HepG2 (cell line): ENCODE measurements around the gene ZMYND19. TPM values are rescaled to one million over a fixed set of nuclear protein-coding genes. Genes with fewer than 3 reads are reported as not detected.

Experiments
- FOXA3 ChIP-seq: IDR thresholded peaks from 2 replicates; pipeline ENCODE4 v1.6.1; 2016; ENCODE audit warnings: missing genetic modification reagents, missing compliant biosample characterization
- FOXP1 ChIP-seq, 2 experiments: fragments of 450-650 bp in 1 of 2; IDR thresholded peaks; 2 replicates each; pipeline ENCODE4 v1.6.1; 2017 to 2018; ENCODE audit warnings: antibody characterized with exemption in 1 of 2
- HNRNPK ChIP-seq: fragments of 200-400 bp; formaldehyde crosslinking; IDR thresholded peaks from 2 replicates; pipeline ENCODE4 v1.6.1; 2018; ENCODE audit warnings: low read length, low read depth, moderate library complexity, mild to moderate bottlenecking; ENCODE audit not compliant: poor library complexity, severe bottlenecking
- NFE2L1 ChIP-seq: sonication (generic); formaldehyde crosslinking; IDR thresholded peaks from 2 replicates; pipeline ENCODE4 v1.4.0; 2020; ENCODE audit warnings: missing genetic modification reagents, mild to moderate bottlenecking, borderline replicate concordance
- RARA ChIP-seq: IDR thresholded peaks from 2 replicates; pipeline ENCODE4 v1.6.1; 2016; ENCODE audit warnings: missing genetic modification reagents, missing compliant biosample characterization
- SOX6 ChIP-seq, 2 experiments: fragments of 450-650 bp in 1 of 2; sonication (generic) in 1 of 2; formaldehyde crosslinking in 1 of 2; IDR thresholded peaks; 2 replicates each; pipeline versions ENCODE4 v1.4.0 to v1.6.1; 2017 to 2020; ENCODE audit warnings: antibody characterized with exemption in 1 of 2, mild to moderate bottlenecking in 1 of 2, missing genetic modification reagents in 1 of 2
- SRSF4 ChIP-seq: fragments of 200-400 bp; formaldehyde crosslinking; IDR thresholded peaks from one replicate; pipeline ENCODE4 v1.6.1; 2018; ENCODE audit warnings: mild to moderate bottlenecking, low read depth, low read length, moderate library complexity; ENCODE audit not compliant: poor library complexity, severe bottlenecking
- ZFP62 ChIP-seq: sonication (generic); formaldehyde crosslinking; IDR thresholded peaks from 2 replicates; pipeline ENCODE4 v1.4.0; 2020; ENCODE audit warnings: missing genetic modification reagents
- ZNF326 ChIP-seq: sonication (generic); formaldehyde crosslinking; IDR thresholded peaks from 2 replicates; pipeline ENCODE4 v1.4.0; 2020; ENCODE audit warnings: missing genetic modification reagents, borderline replicate concordance
- ZNF619 ChIP-seq: sonication (generic); formaldehyde crosslinking; IDR thresholded peaks from 2 replicates; pipeline ENCODE4 v1.4.0; 2020; ENCODE audit warnings: mild to moderate bottlenecking, missing genetic modification reagents
- ZNF792 ChIP-seq: IDR thresholded peaks from 2 replicates; pipeline ENCODE4 v1.6.1; 2016
- polyA plus RNA-seq, 8 experiments: library from polyadenylated mRNA; depleted of rRNA in 3 of 8; stranded (reverse) in 7 of 8; unstranded in 1 of 8; fragments of >200 nt; fragmentation: Illumina TruSeq in 4 of 8; extraction: Trizol in 4 of 8; gene quantifications; 2 replicates each; pipeline versions ENCODE4 v1.2.1 to v1.2.3, GENCODE V29; 2011 to 2016; ENCODE audit warnings: low read depth in 4 of 8, missing spikeins in 1 of 8, mixed read lengths in 1 of 8; ENCODE audit not compliant: insufficient read depth in 1 of 8
- total RNA-seq, 5 experiments: library from RNA; depleted of rRNA; stranded (reverse); fragments of >200 nt; fragmentation: Illumina TruSeq; extraction: Trizol; gene quantifications; 2 replicates each; pipeline ENCODE4 v1.2.3, GENCODE V29; 2016; ENCODE audit warnings: low read depth in 1 of 5
- TF ChIP-seq, protein P1 (sequence below): sonication (generic); formaldehyde crosslinking; IDR thresholded peaks from 2 replicates; pipeline ENCODE4 v1.4.0; 2020; ENCODE audit warnings: low read depth, missing genetic modification reagents
- TF ChIP-seq, protein P2 (sequence below): IDR thresholded peaks from 2 replicates; pipeline ENCODE4 v1.6.1; 2016
- TF ChIP-seq, protein P3 (sequence below): sonication (generic); formaldehyde crosslinking; IDR thresholded peaks from 2 replicates; pipeline ENCODE4 v1.5.0; 2020; ENCODE audit warnings: mild to moderate bottlenecking, missing genetic modification reagents, moderate library complexity
- TF ChIP-seq, protein P4 (sequence below): sonication (generic); formaldehyde crosslinking; IDR thresholded peaks from 2 replicates; pipeline ENCODE4 v1.4.0; 2020; ENCODE audit warnings: mild to moderate bottlenecking, missing genetic modification reagents
- TF ChIP-seq, protein P5 (sequence below), 2 experiments: sonication (generic) in 1 of 2; formaldehyde crosslinking in 1 of 2; IDR thresholded peaks; 2 replicates each; pipeline versions ENCODE4 v1.4.0 to v1.6.1; 2018 to 2020; ENCODE audit warnings: missing genetic modification reagents in 2 of 2, borderline replicate concordance in 1 of 2, low read depth in 1 of 2, mild to moderate bottlenecking in 1 of 2, missing biosample characterization in 1 of 2

ZMYND19 gene
- total and polyA plus RNA-seq, 2 of the 13 experiments (the other 11 are each of a cell fraction or from before 2014, with no cell fraction given): 21.3 to 38.7 TPM

DNA sequence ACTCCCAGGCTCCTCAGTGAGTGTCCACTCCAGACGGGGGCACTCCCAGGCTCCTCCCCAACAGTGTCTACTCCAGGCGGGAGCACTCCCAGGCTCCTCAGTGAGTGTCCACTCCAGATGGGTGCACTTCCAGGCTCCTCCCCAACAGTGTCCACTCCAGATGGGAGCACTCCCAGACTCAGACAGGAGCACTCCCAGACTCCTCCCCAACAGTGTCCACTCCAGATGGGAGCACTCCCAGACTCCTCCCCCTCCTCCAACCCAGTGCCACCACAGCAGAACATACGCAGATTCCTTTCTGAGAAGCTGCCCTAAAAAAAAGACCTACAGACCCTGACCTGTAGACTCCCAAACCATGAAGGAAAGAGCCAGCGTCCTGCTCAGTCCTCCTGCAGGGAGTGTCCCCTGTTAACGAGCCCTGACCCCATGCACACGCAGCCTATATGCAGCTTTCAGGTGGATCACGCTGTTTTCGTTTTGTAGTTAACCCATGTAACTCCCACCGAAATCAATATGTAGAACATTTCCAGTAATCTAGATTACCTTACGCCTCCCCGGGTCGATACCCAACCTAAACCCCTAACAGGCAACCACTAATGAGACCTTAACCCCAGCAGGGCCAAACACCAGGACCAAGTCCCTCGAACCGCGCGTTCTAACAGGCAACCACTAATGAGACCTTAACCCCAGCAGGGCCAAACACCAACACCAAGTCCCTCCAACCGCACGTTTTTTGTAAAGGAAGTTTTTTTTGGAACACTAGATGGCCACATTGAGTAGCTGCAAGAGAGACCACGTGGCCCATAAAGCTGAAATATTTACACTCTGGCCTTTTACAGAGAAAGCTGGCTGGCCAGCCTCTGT is 55.8 kb downstream of the ZMYND19 start (continued):
- TF ChIP-seq, protein P1, sequence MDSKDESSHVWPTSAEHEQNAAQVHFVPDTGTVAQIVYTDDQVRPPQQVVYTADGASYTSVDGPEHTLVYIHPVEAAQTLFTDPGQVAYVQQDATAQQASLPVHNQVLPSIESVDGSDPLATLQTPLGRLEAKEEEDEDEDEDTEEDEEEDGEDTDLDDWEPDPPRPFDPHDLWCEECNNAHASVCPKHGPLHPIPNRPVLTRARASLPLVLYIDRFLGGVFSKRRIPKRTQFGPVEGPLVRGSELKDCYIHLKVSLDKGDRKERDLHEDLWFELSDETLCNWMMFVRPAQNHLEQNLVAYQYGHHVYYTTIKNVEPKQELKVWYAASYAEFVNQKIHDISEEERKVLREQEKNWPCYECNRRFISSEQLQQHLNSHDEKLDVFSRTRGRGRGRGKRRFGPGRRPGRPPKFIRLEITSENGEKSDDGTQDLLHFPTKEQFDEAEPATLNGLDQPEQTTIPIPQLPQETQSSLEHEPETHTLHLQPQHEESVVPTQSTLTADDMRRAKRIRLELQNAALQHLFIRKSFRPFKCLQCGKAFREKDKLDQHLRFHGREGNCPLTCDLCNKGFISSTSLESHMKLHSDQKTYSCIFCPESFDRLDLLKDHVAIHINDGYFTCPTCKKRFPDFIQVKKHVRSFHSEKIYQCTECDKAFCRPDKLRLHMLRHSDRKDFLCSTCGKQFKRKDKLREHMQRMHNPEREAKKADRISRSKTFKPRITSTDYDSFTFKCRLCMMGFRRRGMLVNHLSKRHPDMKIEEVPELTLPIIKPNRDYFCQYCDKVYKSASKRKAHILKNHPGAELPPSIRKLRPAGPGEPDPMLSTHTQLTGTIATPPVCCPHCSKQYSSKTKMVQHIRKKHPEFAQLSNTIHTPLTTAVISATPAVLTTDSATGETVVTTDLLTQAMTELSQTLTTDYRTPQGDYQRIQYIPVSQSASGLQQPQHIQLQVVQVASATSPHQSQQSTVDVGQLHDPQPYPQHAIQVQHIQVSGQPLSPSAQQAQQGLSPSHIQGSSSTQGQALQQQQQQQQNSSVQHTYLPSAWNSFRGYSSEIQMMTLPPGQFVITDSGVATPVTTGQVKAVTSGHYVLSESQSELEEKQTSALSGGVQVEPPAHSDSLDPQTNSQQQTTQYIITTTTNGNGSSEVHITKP (CRISPR knock-in tag): no peak
- no peak for TF ChIP-seq SRSF4
- TF ChIP-seq, protein P2, sequence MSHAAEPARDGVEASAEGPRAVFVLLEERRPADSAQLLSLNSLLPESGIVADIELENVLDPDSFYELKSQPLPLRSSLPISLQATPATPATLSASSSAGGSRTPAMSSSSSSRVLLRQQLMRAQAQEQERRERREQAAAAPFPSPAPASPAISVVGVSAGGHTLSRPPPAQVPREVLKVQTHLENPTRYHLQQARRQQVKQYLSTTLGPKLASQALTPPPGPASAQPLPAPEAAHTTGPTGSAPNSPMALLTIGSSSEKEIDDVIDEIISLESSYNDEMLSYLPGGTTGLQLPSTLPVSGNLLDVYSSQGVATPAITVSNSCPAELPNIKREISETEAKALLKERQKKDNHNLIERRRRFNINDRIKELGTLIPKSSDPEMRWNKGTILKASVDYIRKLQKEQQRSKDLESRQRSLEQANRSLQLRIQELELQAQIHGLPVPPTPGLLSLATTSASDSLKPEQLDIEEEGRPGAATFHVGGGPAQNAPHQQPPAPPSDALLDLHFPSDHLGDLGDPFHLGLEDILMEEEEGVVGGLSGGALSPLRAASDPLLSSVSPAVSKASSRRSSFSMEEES (CRISPR knock-in tag): peak; percentile 69
- no peak for TF ChIP-seq ZNF326
- TF ChIP-seq FOXP1 (IDR thresholded peaks at IDR 0.05): no peak
- TF ChIP-seq FOXP1 (CRISPR knock-in tag; IDR thresholded peaks at IDR 0.05): no peak
- no peak for TF ChIP-seq RARA (CRISPR knock-in tag)
- TF ChIP-seq NFE2L1 (CRISPR knock-in tag): no peak
- TF ChIP-seq, protein P3, sequence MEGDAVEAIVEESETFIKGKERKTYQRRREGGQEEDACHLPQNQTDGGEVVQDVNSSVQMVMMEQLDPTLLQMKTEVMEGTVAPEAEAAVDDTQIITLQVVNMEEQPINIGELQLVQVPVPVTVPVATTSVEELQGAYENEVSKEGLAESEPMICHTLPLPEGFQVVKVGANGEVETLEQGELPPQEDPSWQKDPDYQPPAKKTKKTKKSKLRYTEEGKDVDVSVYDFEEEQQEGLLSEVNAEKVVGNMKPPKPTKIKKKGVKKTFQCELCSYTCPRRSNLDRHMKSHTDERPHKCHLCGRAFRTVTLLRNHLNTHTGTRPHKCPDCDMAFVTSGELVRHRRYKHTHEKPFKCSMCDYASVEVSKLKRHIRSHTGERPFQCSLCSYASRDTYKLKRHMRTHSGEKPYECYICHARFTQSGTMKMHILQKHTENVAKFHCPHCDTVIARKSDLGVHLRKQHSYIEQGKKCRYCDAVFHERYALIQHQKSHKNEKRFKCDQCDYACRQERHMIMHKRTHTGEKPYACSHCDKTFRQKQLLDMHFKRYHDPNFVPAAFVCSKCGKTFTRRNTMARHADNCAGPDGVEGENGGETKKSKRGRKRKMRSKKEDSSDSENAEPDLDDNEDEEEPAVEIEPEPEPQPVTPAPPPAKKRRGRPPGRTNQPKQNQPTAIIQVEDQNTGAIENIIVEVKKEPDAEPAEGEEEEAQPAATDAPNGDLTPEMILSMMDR (CRISPR knock-in tag): peak; percentile 83
- TF ChIP-seq HNRNPK: no peak
- no peak for TF ChIP-seq ZNF619
- TF ChIP-seq ZNF792 (CRISPR knock-in tag): 0 out of 2 replicates have a peak, but pooled peaks have one; percentile 24
- TF ChIP-seq, protein P4, sequence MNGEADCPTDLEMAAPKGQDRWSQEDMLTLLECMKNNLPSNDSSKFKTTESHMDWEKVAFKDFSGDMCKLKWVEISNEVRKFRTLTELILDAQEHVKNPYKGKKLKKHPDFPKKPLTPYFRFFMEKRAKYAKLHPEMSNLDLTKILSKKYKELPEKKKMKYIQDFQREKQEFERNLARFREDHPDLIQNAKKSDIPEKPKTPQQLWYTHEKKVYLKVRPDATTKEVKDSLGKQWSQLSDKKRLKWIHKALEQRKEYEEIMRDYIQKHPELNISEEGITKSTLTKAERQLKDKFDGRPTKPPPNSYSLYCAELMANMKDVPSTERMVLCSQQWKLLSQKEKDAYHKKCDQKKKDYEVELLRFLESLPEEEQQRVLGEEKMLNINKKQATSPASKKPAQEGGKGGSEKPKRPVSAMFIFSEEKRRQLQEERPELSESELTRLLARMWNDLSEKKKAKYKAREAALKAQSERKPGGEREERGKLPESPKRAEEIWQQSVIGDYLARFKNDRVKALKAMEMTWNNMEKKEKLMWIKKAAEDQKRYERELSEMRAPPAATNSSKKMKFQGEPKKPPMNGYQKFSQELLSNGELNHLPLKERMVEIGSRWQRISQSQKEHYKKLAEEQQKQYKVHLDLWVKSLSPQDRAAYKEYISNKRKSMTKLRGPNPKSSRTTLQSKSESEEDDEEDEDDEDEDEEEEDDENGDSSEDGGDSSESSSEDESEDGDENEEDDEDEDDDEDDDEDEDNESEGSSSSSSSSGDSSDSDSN: no peak
- no peak for TF ChIP-seq ZFP62 (CRISPR knock-in tag)
- no peak for TF ChIP-seq SOX6 (IDR thresholded peaks at IDR 0.05)
- TF ChIP-seq SOX6 (CRISPR knock-in tag; IDR thresholded peaks at IDR 0.05): peak; percentile 37; the same call in 1 of the 2 replicates
- TF ChIP-seq, protein P5, sequence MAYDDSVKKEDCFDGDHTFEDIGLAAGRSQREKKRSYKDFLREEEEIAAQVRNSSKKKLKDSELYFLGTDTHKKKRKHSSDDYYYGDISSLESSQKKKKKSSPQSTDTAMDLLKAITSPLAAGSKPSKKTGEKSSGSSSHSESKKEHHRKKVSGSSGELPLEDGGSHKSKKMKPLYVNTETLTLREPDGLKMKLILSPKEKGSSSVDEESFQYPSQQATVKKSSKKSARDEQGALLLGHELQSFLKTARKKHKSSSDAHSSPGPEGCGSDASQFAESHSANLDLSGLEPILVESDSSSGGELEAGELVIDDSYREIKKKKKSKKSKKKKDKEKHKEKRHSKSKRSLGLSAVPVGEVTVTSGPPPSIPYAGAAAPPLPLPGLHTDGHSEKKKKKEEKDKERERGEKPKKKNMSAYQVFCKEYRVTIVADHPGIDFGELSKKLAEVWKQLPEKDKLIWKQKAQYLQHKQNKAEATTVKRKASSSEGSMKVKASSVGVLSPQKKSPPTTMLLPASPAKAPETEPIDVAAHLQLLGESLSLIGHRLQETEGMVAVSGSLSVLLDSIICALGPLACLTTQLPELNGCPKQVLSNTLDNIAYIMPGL (CRISPR knock-in tag; IDR thresholded peaks at IDR 0.05; ENCODE audit: borderline replicate concordance in 1 of 2, low read depth in 1 of 2): peak; percentile 44 to 65; a peak in 3 of 4 replicates
- TF ChIP-seq FOXA3 (CRISPR knock-in tag): peak; percentile 52
